ENCODE measurements around the gene STAT2. TPM values are rescaled to one million over a fixed set of nuclear protein-coding genes. Genes with fewer than 3 reads are reported as not detected.

Gene STAT2
- total and polyA plus RNA-seq, 2 of the 13 experiments (the other 11 are each of a cell fraction or from before 2014, with no cell fraction given): 43.5 to 84.6 TPM

DNA sequence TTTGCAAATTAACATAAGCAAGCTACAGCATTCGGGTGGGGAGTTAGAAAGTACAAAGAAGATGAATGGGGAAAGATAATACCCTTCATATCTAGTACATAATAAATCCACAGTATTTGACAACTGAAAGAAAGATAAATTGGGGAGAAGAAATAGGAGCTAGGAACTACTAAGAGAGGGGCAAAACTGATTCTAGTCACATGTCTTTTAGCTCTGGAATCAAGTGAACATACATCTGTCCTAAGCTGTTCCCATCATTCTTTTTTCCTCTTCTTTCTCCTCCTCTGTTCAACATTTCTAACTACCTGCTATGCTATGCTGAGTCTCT lies 18.0 kb upstream of the STAT2 start:
- no peaks in the 10 kb centered on the region for H3K79me2 ChIP-seq (ENCODE audit: insufficient read depth, low read length)
- H3K9me3 ChIP-seq (ENCODE audit: low read length): no peaks in the 10 kb centered on the region
- POLR2A ChIA-PET: no interaction called here
- H3K36me3 ChIP-seq (replicated peaks in 1 of 2; ENCODE audit: control insufficient read depth in 1 of 2, insufficient read depth in 2 of 2, low read length in 2 of 2): no peaks in the 10 kb centered on the region
- H3K4me1 ChIP-seq (ENCODE audit: insufficient read depth, low read length): peaks cover 45% of the 10 kb centered on the region
- in situ Hi-C loops (cut with HindIII; ENCODE audit: extremely low pct_ligation_motif_present, low pct_unique_long_range_greater_than_20kb): no loop called here
- H4K20me1 ChIP-seq (ENCODE audit: insufficient read depth, low read length): no peaks in the 10 kb centered on the region
- H3K4me3 ChIP-seq (replicated peaks in 1 of 3; ENCODE audit: insufficient read depth in 1 of 3, low read depth in 2 of 3, low read length in 3 of 3): no peak overlapping the region
- H2AFZ ChIP-seq (ENCODE audit: low read length): peak overlapping the region; percentile 38
- H3K27ac ChIP-seq (ENCODE audit: extremely low read length, insufficient read depth, low read length): no peak overlapping the region
- H3K9ac ChIP-seq (ENCODE audit: insufficient read depth, low read depth, low read length): no peak overlapping the region
- intact Hi-C loops (cut with micrococcal nuclease; ENCODE audit: unreplicated experiment): no loop called here
- DNase-seq (ENCODE audit: low spot score): no peak
- H3K27me3 ChIP-seq (ENCODE audit: control insufficient read depth in 1 of 2, insufficient read depth in 2 of 2, low read length in 2 of 2): peaks cover 0 to 7% of the 10 kb centered on the region in 2 experiments; a peak in 1 of 5 replicates
- FAIRE-seq: no peak
- peak overlapping the region; percentile 46; the same call in 1 of the 2 replicates for H3K4me2 ChIP-seq (ENCODE audit: low read depth, low read length)
- no TSS peak for BruUV-seq (replicated peaks)
- 6% methylated on average over 1 of the region's 1 CpG for WGBS (ENCODE audit: low lambda C conversion rate)
- no peak for ATAC-seq
- CTCF ChIA-PET (ENCODE audit: low intra/inter-chr PET ratio, low total read pairs): no interaction called here
- TF ChIP-seq LRRFIP1 (CRISPR knock-in tag; conservative IDR thresholded peaks at IDR 0.05): no peak
- TF ChIP-seq ZNF619 (CRISPR knock-in tag; IDR thresholded peaks at IDR 0.05): no peak
- no peak for TF ChIP-seq POLR2A (IDR thresholded peaks at IDR 0.05; ENCODE audit: insufficient read depth in 1 of 2, low read depth in 2 of 2, low read length in 2 of 2)
- no peak for TF ChIP-seq MED13 (CRISPR knock-in tag; IDR thresholded peaks at IDR 0.05)
- no peak for TF ChIP-seq ZNF883 (CRISPR knock-in tag; IDR thresholded peaks at IDR 0.05; ENCODE audit: not compliant biosample characterization)
- TF ChIP-seq POLR2AphosphoS2 (IDR thresholded peaks at IDR 0.05; ENCODE audit: low read depth, low read length): no peak
- no peak for TF ChIP-seq ZNF646 (CRISPR knock-in tag; IDR thresholded peaks at IDR 0.05)
- TF ChIP-seq, protein P1, sequence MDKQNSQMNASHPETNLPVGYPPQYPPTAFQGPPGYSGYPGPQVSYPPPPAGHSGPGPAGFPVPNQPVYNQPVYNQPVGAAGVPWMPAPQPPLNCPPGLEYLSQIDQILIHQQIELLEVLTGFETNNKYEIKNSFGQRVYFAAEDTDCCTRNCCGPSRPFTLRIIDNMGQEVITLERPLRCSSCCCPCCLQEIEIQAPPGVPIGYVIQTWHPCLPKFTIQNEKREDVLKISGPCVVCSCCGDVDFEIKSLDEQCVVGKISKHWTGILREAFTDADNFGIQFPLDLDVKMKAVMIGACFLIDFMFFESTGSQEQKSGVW (CRISPR knock-in tag; IDR thresholded peaks at IDR 0.05; ENCODE audit: borderline replicate concordance): no peak
- no peak for TF ChIP-seq NPAS2 (CRISPR knock-in tag; IDR thresholded peaks at IDR 0.05; ENCODE audit: borderline replicate concordance)
- TF ChIP-seq ATF4 (CRISPR knock-in tag; IDR thresholded peaks at IDR 0.05): no peak
- TF ChIP-seq TEAD2 (CRISPR knock-in tag; IDR thresholded peaks at IDR 0.05): no peak
- TF ChIP-seq TEAD3 (CRISPR knock-in tag; optimal IDR thresholded peaks at IDR 0.05; ENCODE audit: borderline replicate concordance): no peak
- TF ChIP-seq, protein P2, sequence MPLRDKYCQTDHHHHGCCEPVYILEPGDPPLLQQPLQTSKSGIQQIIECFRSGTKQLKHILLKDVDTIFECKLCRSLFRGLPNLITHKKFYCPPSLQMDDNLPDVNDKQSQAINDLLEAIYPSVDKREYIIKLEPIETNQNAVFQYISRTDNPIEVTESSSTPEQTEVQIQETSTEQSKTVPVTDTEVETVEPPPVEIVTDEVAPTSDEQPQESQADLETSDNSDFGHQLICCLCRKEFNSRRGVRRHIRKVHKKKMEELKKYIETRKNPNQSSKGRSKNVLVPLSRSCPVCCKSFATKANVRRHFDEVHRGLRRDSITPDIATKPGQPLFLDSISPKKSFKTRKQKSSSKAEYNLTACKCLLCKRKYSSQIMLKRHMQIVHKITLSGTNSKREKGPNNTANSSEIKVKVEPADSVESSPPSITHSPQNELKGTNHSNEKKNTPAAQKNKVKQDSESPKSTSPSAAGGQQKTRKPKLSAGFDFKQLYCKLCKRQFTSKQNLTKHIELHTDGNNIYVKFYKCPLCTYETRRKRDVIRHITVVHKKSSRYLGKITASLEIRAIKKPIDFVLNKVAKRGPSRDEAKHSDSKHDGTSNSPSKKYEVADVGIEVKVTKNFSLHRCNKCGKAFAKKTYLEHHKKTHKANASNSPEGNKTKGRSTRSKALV (CRISPR knock-in tag; IDR thresholded peaks at IDR 0.05): no peak
